MM.1S (cell line): ENCODE measurements around the gene NCOA3.
"Not testable (repeated sequence)": the region's sequence is repeated elsewhere in the genome, so short reads cannot be mapped to it uniquely, and the experiment has no call there.

Experiments used
- DNase-seq: peaks from one replicate; pipeline ENCODE4 v3.0.0-alpha.2; 2015
- H2AFZ ChIP-seq: fragments of 300-600 bp; sonication (generic); 2 replicates; pipeline ENCODE4 v1.6.0; 2016; ENCODE audit warnings: antibody characterized with exemption, low read length
- H3F3A ChIP-seq: fragments of 300-600 bp; sonication (generic); 2 replicates; pipeline ENCODE4 v1.6.1; 2016; ENCODE audit warnings: mild to moderate bottlenecking, antibody characterized with exemption, low read length, moderate library complexity, mixed read lengths; ENCODE audit not compliant: insufficient read depth
- H3K27ac ChIP-seq: fragments of 300-600 bp; sonication (generic); 2 replicates; pipeline ENCODE4 v1.5.1; 2016; ENCODE audit warnings: mild to moderate bottlenecking, low read length
- H3K27me3 ChIP-seq: fragments of 300-600 bp; sonication (generic); replicated peaks from 2 replicates; pipeline ENCODE4 v1.6.0; 2016; ENCODE audit warnings: low read length; ENCODE audit not compliant: insufficient read depth
- H3K36me3 ChIP-seq: fragments of 300-600 bp; sonication (generic); replicated peaks from 2 replicates; pipeline ENCODE4 v1.6.1; 2016; ENCODE audit warnings: mild to moderate bottlenecking, low read length, mixed read lengths; ENCODE audit not compliant: insufficient read depth
- H3K4me1 ChIP-seq: fragments of 300-600 bp; sonication (generic); 2 replicates; pipeline ENCODE4 v1.6.1; 2016; ENCODE audit warnings: low read length, mixed read lengths
- H3K4me2 ChIP-seq: fragments of 300-600 bp; sonication (generic); 2 replicates; pipeline ENCODE4 v1.6.0; 2016; ENCODE audit warnings: low read depth, low read length
- H3K4me3 ChIP-seq: fragments of 300-600 bp; sonication (generic); 2 replicates; pipeline ENCODE4 v1.5.1; 2016; ENCODE audit warnings: low read length, mixed read lengths
- H3K79me2 ChIP-seq: fragments of 300-600 bp; sonication (generic); 2 replicates; pipeline ENCODE4 v1.6.1; 2016; ENCODE audit warnings: mixed run types, low read length, mixed read lengths
- H3K9ac ChIP-seq: fragments of 300-600 bp; sonication (generic); 2 replicates; pipeline ENCODE4 v1.6.1; 2016; ENCODE audit warnings: low read length, mixed read lengths
- H3K9me2 ChIP-seq: fragments of 300-600 bp; sonication (generic); replicated peaks from 2 replicates; pipeline ENCODE4 v1.6.1; 2016; ENCODE audit warnings: mild to moderate bottlenecking, low read length, mixed read lengths; ENCODE audit not compliant: insufficient read depth
- H3K9me3 ChIP-seq: fragments of 300-600 bp; sonication (generic); replicated peaks from 2 replicates; pipeline ENCODE4 v1.6.1; 2016; ENCODE audit warnings: mild to moderate bottlenecking, low read length, mixed read lengths; ENCODE audit not compliant: insufficient read depth
- H4K20me1 ChIP-seq: fragments of 300-600 bp; sonication (generic); 2 replicates; pipeline ENCODE4 v1.6.1; 2016; ENCODE audit warnings: mild to moderate bottlenecking, low read length, moderate library complexity, mixed read lengths; ENCODE audit not compliant: insufficient read depth
- EZH2 ChIP-seq: fragments of 300-600 bp; sonication (generic); optimal IDR thresholded peaks from 2 replicates; pipeline ENCODE3; 2017; ENCODE audit warnings: low read depth, mild to moderate bottlenecking, antibody characterized with exemption, low read length, mixed read lengths
- EZH2phosphoT487 ChIP-seq: fragments of 300-600 bp; sonication (generic); IDR thresholded peaks from 2 replicates; pipeline ENCODE4 v1.6.1; 2018; ENCODE audit warnings: antibody characterized with exemption, low read length
- TF ChIP-seq, protein P1 (sequence below): fragments of 300-600 bp; sonication (generic); IDR thresholded peaks from 2 replicates; pipeline ENCODE4 v1.5.1; 2016; ENCODE audit warnings: antibody characterized with exemption, low read length, mixed read lengths

Gene NCOA3

DNA sequence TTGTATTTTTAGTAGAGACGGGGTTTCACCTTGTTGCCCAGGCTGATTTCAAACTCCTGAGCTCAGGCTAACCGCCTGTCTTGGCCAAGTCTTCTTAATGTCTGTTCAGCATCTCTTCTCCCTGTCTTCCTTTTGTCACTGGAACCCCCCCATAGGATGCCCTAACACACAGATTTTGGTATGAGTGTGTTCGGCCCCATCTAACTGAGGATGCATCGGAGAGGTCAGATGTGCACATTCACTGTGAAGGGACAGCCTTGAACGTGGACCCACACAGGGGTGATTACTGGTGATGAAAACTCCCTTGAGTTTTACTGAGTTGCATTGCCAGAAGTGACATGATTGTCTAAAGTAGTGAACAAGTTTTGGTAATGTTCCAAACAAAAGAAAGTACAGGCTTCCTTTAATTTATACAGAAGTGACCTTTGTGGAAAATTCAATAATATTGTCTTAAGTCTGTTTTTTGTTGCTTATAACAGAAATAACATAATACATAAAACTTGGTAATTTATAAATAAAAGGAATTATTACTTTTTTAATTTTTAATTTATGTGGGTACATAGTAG, 40.5 kb upstream of the NCOA3 start:
- TF ChIP-seq EZH2phosphoT487 (no peak), EZH2 (no peak)
- TF ChIP-seq, protein P1, sequence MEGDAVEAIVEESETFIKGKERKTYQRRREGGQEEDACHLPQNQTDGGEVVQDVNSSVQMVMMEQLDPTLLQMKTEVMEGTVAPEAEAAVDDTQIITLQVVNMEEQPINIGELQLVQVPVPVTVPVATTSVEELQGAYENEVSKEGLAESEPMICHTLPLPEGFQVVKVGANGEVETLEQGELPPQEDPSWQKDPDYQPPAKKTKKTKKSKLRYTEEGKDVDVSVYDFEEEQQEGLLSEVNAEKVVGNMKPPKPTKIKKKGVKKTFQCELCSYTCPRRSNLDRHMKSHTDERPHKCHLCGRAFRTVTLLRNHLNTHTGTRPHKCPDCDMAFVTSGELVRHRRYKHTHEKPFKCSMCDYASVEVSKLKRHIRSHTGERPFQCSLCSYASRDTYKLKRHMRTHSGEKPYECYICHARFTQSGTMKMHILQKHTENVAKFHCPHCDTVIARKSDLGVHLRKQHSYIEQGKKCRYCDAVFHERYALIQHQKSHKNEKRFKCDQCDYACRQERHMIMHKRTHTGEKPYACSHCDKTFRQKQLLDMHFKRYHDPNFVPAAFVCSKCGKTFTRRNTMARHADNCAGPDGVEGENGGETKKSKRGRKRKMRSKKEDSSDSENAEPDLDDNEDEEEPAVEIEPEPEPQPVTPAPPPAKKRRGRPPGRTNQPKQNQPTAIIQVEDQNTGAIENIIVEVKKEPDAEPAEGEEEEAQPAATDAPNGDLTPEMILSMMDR: no peak
- no peaks in the 10 kb centered on the region for H3K79me2 ChIP-seq
- no peak for DNase-seq
- H3K27ac ChIP-seq: no peak overlapping the region
- H3K4me3 ChIP-seq: no peak overlapping the region
- H3K9ac ChIP-seq: no peak overlapping the region
- no peaks in the 10 kb centered on the region for H3K4me1 ChIP-seq
- no peaks in the 10 kb centered on the region for H3K9me3 ChIP-seq
- no peaks in the 10 kb centered on the region for H3F3A ChIP-seq
- no peak overlapping the region for H3K4me2 ChIP-seq
- H3K9me2 ChIP-seq: no peaks in the 10 kb centered on the region
- H2AFZ ChIP-seq: no peak overlapping the region
- no peaks in the 10 kb centered on the region for H3K27me3 ChIP-seq
- H4K20me1 ChIP-seq: no peaks in the 10 kb centered on the region
- no peaks in the 10 kb centered on the region for H3K36me3 ChIP-seq

DNA sequence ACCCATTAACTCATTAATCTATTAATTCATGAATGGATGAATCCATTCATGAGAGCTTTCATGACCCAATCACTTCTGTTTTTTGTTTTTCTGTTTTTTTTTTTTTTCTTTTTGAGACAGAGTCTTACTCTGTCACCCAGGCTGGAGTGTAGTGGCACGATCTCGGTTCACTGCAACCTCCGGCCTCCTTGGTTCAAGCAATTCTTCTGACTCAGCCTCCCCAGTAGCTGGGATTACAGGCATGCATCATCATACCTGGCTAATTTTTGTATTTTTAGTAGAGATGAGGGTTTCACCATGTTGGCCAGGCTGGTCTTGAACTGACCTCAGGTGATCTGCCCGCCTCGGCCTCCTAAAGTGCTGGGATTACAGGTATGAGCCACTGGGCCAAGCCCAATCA, 39.8 kb upstream of the NCOA3 start:
- H3K36me3 ChIP-seq, H4K20me1 ChIP-seq, H3K4me2 ChIP-seq, H3K4me3 ChIP-seq, H3K27ac ChIP-seq, DNase-seq, H3K9me2 ChIP-seq, H3K27me3 ChIP-seq, H3K9ac ChIP-seq, H2AFZ ChIP-seq, H3K9me3 ChIP-seq, H3F3A ChIP-seq, H3K4me1 ChIP-seq, H3K79me2 ChIP-seq: not testable (repeated sequence)

DNA sequence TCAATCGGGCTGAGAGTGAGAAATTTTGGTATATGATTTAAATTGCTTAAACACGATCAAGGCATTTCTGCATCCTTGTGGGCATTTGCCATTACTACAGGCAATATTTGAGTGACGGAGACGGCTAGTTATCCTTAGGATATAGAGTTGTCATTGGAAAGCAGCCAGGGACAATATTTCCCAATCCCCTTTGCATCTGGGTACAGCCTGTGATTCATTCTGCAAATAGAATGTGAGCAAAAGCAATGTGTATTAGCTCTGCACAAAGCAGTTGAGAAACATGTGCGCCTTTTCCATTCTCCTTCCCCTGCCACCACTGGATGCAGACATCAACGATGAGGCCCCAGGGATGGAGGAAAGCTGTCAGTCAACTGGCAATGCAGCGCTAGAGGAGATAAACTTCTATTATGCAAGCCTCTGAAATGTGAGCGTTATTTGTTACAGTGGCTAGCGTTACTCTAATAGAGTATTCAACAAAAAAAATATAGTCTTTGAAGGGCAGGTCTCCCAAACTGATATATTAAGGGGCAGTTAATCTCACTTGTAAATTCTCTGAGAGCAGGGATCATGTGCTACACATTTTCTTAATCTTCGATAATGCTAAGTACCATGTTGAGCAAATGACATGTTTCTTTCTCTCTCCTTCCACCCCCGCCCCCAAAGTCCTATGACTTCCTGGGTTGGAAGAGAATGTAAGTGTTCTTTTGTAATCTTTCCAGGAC, 37.1 kb upstream of the NCOA3 start:
- H3K36me3 ChIP-seq: no peaks in the 10 kb centered on the region
- H2AFZ ChIP-seq: no peak overlapping the region
- H3F3A ChIP-seq: peaks cover 13% of the 10 kb centered on the region
- TF ChIP-seq, protein P1: no peak
- no peak for TF ChIP-seq EZH2phosphoT487
- no peak for TF ChIP-seq EZH2
- H3K9me3 ChIP-seq: no peaks in the 10 kb centered on the region
- peaks cover 15% of the 10 kb centered on the region for H3K4me1 ChIP-seq
- no peaks in the 10 kb centered on the region for H3K79me2 ChIP-seq
- H4K20me1 ChIP-seq: no peaks in the 10 kb centered on the region
- no peak overlapping the region for H3K9ac ChIP-seq
- H3K9me2 ChIP-seq: no peaks in the 10 kb centered on the region
- no peak overlapping the region for H3K4me3 ChIP-seq
- DNase-seq: no peak
- H3K27ac ChIP-seq: no peak overlapping the region
- H3K4me2 ChIP-seq: no peak overlapping the region
- H3K27me3 ChIP-seq: no peaks in the 10 kb centered on the region
